BLaER1 treated with 17β-estradiol and CSF1 and Interleukin-3, amounts not matched to agents 10 nM and 100 nM (cell line): ENCODE results near the gene SCAMP4.

Experiments used
- H3K27ac ChIP-seq, 11 experiments: shearing (Covaris generic); formaldehyde crosslinking; 2 replicates each; pipeline ENCODE4 v1.8.1; 2022
- H3K27me3 ChIP-seq, 11 experiments: shearing (Covaris generic); formaldehyde crosslinking; 2 replicates each; pipeline ENCODE4 v1.8.1; 2022
- H3K36me3 ChIP-seq, 11 experiments: shearing (Covaris generic); formaldehyde crosslinking; 2 replicates each; pipeline ENCODE4 v1.8.1; 2022
- H3K4me1 ChIP-seq, 10 experiments: shearing (Covaris generic); formaldehyde crosslinking; 2 replicates each; pipeline ENCODE4 v1.8.1; 2022
- H3K4me2 ChIP-seq, 11 experiments: shearing (Covaris generic); formaldehyde crosslinking; 2 replicates each; pipeline ENCODE4 v1.8.1; 2022
- H3K4me3 ChIP-seq, 10 experiments: shearing (Covaris generic); formaldehyde crosslinking; 2 replicates each; pipeline ENCODE4 v1.8.1; 2022
- H3K9ac ChIP-seq, 11 experiments: shearing (Covaris generic); formaldehyde crosslinking; 2 replicates each; pipeline ENCODE4 v1.8.1; 2022
- H3K9me3 ChIP-seq, 11 experiments: shearing (Covaris generic); formaldehyde crosslinking; replicated peaks in 1 of 11; 2 replicates each; pipeline ENCODE4 v1.8.1; 2022
- H4K20me1 ChIP-seq, 11 experiments: shearing (Covaris generic); formaldehyde crosslinking; 2 replicates each; pipeline ENCODE4 v1.8.1; 2022
- Cebpa-rat ChIP-seq, 11 experiments: shearing (Covaris generic); IDR thresholded peaks; 2 replicates each; pipeline ENCODE4 v1.8.1; 2022

The SCAMP4 gene

DNA sequence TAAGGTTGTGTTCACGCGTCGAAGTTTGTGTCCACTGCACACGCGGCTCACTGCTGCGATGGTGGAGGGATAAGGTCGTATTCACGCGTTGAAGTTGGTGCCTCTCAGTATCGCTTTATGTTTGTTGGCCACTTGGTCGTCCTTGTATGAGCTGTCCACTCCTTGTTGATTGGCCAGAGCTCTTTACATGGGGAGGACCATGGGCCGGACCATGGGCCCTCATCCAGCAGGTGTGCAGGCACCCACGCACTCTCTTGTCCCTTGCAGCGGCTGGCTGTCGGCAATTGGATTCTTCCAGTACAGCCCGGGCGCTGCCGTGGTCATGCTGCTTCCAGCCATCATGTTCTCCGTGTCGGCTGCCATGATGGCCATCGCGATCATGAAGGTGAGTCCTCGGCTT is 17.6 kb downstream of the SCAMP4 start:
- Histone ChIP-seq H4K20me1 (peaks cover 0 to 45% (median 9%) of the 10 kb centered on the region in 11 experiments; a peak in 10 of 22 replicates), H3K4me1 (peaks cover 0 to 33% (median 22%) of the 10 kb centered on the region in 10 experiments; a peak in 16 of 20 replicates), H3K9me3 (no peaks in the 10 kb centered on the region), H3K9ac (0 out of 22 replicates have a peak overlapping the region, but pooled peaks of 1 of the 11 experiments have one; percentile 23), H3K36me3 (peaks cover 65 to 78% (median 75%) of the 10 kb centered on the region in 11 experiments), H3K4me2 (peak overlapping the region in 1 of 11 experiments; percentile 7; a peak in 1 of 22 replicates), H3K27ac (no peak overlapping the region), H3K4me3 (no peak overlapping the region), H3K27me3 (peaks cover 0 to 4% (median 3%) of the 10 kb centered on the region in 11 experiments; a peak in 16 of 22 replicates)
- no peak for TF ChIP-seq Cebpa-rat (IDR thresholded peaks at IDR 0.05)

- Histone ChIP-seq H3K9me3 (no peaks in the 10 kb centered on the region), H3K9ac (0 out of 22 replicates have a peak overlapping the region, but pooled peaks of 1 of the 11 experiments have one; percentile 23)
Measured at GRCh38 chr19:1923319-1923718, 18.1 kb downstream of the SCAMP4 start.

DNA sequence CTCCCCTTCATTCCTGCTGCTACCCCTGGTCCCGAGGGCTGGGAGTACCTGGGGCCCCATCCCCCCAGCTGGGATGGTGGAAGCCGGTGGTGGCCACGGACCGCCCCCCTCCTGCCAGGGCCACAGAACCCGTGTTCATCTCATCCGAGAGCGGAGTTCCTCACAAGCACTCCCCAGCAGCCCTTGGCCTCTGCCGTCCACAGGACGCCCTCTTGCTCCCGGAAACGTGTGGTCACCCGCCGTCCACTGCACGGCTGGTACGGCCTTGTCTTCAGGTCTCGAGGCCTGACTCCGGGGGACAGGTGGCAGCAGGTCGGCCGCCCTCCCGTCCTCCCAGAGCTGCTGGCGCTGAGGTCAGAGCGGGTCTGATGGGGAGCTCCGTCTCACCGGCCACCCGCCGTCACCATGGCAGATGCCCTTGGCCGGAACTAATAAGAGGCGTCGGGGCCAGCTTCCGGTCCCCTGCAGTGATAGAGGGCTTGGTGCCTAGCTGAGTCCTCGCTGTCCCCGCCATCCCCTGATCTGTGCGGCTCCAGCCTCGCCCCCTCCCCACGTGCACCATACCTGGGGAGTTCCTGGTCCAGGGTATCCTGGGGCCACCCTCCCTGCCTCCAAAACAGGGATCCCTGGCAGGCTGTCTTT is 19.2 kb downstream of the SCAMP4 start:
- Histone ChIP-seq H3K9ac (peak overlapping the region in 1 of 11 experiments; percentile 6; a peak in 2 of 22 replicates), H4K20me1 (peaks cover 0 to 38% (median 5%) of the 10 kb centered on the region in 11 experiments; a peak in 8 of 22 replicates), H3K36me3 (peaks cover 48 to 62% (median 59%) of the 10 kb centered on the region in 11 experiments), H3K4me3 (no peak overlapping the region), H3K27ac (peak overlapping the region in 1 of 11 experiments; percentile 25; a peak in 1 of 22 replicates), H3K27me3 (peaks cover 3 to 18% (median 18%) of the 10 kb centered on the region in 11 experiments; a peak in 21 of 22 replicates), H3K9me3 (no peaks in the 10 kb centered on the region), H3K4me2 (no peak overlapping the region), H3K4me1 (peaks cover 4 to 45% (median 32%) of the 10 kb centered on the region in 10 experiments; a peak in 18 of 20 replicates)
- TF ChIP-seq Cebpa-rat (IDR thresholded peaks at IDR 0.05), result no peak

More at GRCh38 chr19:1923319-1923718, 18.1 kb downstream of the SCAMP4 start:
- H3K27ac ChIP-seq, result no peak overlapping the region
- peaks cover 60 to 73% (median 70%) of the 10 kb centered on the region in 11 experiments for H3K36me3 ChIP-seq
- H3K4me2 ChIP-seq, result peak overlapping the region in 1 of 11 experiments; percentile 7; a peak in 1 of 22 replicates
- no peak for TF ChIP-seq Cebpa-rat (IDR thresholded peaks at IDR 0.05)
- peaks cover 0 to 40% (median 5%) of the 10 kb centered on the region in 11 experiments; a peak in 8 of 22 replicates for H4K20me1 ChIP-seq
- H3K4me3 ChIP-seq, result no peak overlapping the region
- H3K27me3 ChIP-seq, result peaks cover 1 to 9% (median 8%) of the 10 kb centered on the region in 11 experiments; a peak in 20 of 22 replicates
- peaks cover 0 to 36% (median 25%) of the 10 kb centered on the region in 10 experiments; a peak in 16 of 20 replicates for H3K4me1 ChIP-seq

GRCh38 chr19:1925544-1925943 is 20.3 kb downstream of the SCAMP4 start:
- H3K4me2 ChIP-seq, result peak overlapping the region in 9 of 11 experiments; percentile 9 to 41 (median 36); a peak in 12 of 22 replicates
- no peak overlapping the region for H3K27ac ChIP-seq
- no peak overlapping the region for H3K4me3 ChIP-seq
- H3K36me3 ChIP-seq, result peaks cover 37 to 51% (median 48%) of the 10 kb centered on the region in 11 experiments
- H3K9ac ChIP-seq, result peak overlapping the region in 1 of 11 experiments; percentile 35; a peak in 2 of 22 replicates
- H3K4me1 ChIP-seq, result peaks cover 10 to 56% (median 42%) of the 10 kb centered on the region in 10 experiments; a peak in 19 of 20 replicates
- no peak for TF ChIP-seq Cebpa-rat (IDR thresholded peaks at IDR 0.05)
- H3K9me3 ChIP-seq, result no peaks in the 10 kb centered on the region
- H3K27me3 ChIP-seq, result peaks cover 3 to 18% (median 18%) of the 10 kb centered on the region in 11 experiments; a peak in 21 of 22 replicates
- peaks cover 0 to 27% (median 6%) of the 10 kb centered on the region in 11 experiments; a peak in 8 of 22 replicates for H4K20me1 ChIP-seq

DNA sequence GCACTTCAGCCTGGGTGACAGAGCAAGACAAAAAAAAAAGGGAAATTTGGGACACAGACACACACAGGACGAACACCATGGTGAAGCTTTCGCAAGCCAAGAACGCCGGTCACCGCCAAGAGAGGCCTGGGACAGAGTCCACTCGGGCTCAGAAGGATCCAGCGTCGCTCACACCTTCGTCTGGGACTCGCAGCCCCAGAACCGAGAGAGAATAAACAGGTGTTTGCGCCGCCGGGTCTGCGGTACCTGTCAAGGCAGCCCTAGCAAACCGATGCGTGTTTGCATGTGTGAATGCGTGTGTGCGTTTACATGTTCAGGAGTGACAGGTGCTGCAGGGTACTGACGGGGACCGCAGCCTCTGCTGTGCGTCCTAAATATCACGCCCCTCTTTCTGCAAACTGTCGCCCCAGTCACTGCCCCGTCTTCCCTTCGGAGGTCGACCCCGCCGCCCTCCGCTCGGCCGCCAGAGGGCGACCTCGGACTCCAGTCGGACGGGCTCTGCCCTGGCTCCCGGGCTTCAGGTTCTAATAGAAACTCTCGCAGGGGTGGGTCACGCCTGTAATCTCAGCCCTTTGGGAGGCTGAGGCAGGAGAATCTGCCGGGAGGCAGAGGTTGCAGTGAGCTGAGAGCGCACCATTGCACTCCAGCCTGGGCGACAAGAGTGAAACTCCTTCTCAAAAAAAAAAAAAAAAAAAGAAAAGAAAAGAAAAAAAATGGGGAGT is 24.0 kb downstream of the SCAMP4 start:
- Histone ChIP-seq H3K9me3 (peaks cover 14 to 18% (median 15%) of the 10 kb centered on the region in 11 experiments; a peak in 21 of 22 replicates), H3K27me3 (peaks cover 3 to 18% (median 18%) of the 10 kb centered on the region in 11 experiments; a peak in 21 of 22 replicates), H3K9ac (peak overlapping the region in 9 of 11 experiments; percentile 8 to 71 (median 56); a peak in 18 of 22 replicates), H3K27ac (peak overlapping the region in 3 of 11 experiments; percentile 26 to 34 (median 33); a peak in 6 of 22 replicates), H3K4me2 (peak overlapping the region; percentile 78 to 98 (median 91)), H3K36me3 (peaks cover 7 to 15% (median 14%) of the 10 kb centered on the region in 11 experiments), H3K4me3 (peak overlapping the region in 9 of 10 experiments; percentile 6 to 63 (median 52); a peak in 13 of 20 replicates), H3K4me1 (peaks cover 19 to 71% (median 60%) of the 10 kb centered on the region in 10 experiments), H4K20me1 (peaks cover 0 to 11% (median 0%) of the 10 kb centered on the region in 11 experiments; a peak in 3 of 22 replicates)
- TF ChIP-seq Cebpa-rat (IDR thresholded peaks at IDR 0.05), result no peak

- no peak overlapping the region for H3K4me3 ChIP-seq
- peaks cover 19 to 61% (median 55%) of the 10 kb centered on the region in 10 experiments for H3K4me1 ChIP-seq
- H3K27me3 ChIP-seq, result peaks cover 3 to 18% (median 18%) of the 10 kb centered on the region in 11 experiments; a peak in 21 of 22 replicates
- TF ChIP-seq Cebpa-rat (IDR thresholded peaks at IDR 0.05), result no peak
- no peaks in the 10 kb centered on the region for H3K36me3 ChIP-seq
- H4K20me1 ChIP-seq, result peaks cover 0 to 11% (median 0%) of the 10 kb centered on the region in 11 experiments; a peak in 3 of 22 replicates
- no peak overlapping the region for H3K27ac ChIP-seq
- peaks cover 14 to 33% (median 26%) of the 10 kb centered on the region in 11 experiments; a peak in 21 of 22 replicates for H3K9me3 ChIP-seq
- no peak overlapping the region for H3K9ac ChIP-seq
- no peak overlapping the region for H3K4me2 ChIP-seq
Measured at GRCh38 chr19:1931445-1931844, 26.2 kb downstream of the SCAMP4 start.

- H3K27me3 ChIP-seq, result peaks cover 3 to 18% (median 18%) of the 10 kb centered on the region in 11 experiments; a peak in 21 of 22 replicates
- H3K27ac ChIP-seq, result no peak overlapping the region
- H3K9ac ChIP-seq, result no peak overlapping the region
- peaks cover 14 to 33% (median 26%) of the 10 kb centered on the region in 11 experiments; a peak in 21 of 22 replicates for H3K9me3 ChIP-seq
- H4K20me1 ChIP-seq, result peaks cover 0 to 11% (median 0%) of the 10 kb centered on the region in 11 experiments; a peak in 3 of 22 replicates
- peak overlapping the region in 3 of 11 experiments; percentile 47 to 64 (median 57); a peak in 2 of 22 replicates for H3K4me2 ChIP-seq
- TF ChIP-seq Cebpa-rat (IDR thresholded peaks at IDR 0.05), result no peak
- H3K4me1 ChIP-seq, result peaks cover 19 to 55% (median 46%) of the 10 kb centered on the region in 10 experiments
- no peaks in the 10 kb centered on the region for H3K36me3 ChIP-seq
- no peak overlapping the region for H3K4me3 ChIP-seq
Measured at GRCh38 chr19:1932395-1932794, 27.2 kb downstream of the SCAMP4 start.

DNA sequence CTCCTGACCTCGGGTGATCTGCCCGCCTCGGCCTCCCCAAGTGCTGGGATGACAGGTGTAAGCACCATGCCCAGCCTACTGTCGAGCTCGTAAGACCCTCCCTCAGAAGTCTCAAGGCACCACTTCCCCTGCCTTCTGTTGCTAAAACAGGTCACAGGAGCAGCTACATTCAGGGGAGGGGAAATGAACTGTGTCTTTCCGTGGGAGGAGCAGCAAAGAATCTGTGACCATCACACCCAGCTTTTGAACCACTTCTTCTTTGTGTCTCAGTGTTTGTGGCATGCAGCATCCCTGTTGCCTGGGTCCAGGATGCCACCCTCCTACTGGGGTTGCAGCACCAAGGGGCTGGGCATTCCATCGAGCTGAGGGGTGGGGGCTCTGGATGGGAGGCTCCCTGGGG is 28.0 kb downstream of the SCAMP4 start:
- Histone ChIP-seq H4K20me1 (peaks cover 0 to 10% (median 0%) of the 10 kb centered on the region in 11 experiments; a peak in 3 of 22 replicates), H3K9me3 (peaks cover 14 to 33% (median 26%) of the 10 kb centered on the region in 11 experiments; a peak in 21 of 22 replicates), H3K4me3 (no peak overlapping the region), H3K9ac (peak overlapping the region in 1 of 11 experiments; percentile 26; a peak in 1 of 22 replicates), H3K36me3 (no peaks in the 10 kb centered on the region), H3K4me1 (peaks cover 19 to 51% (median 38%) of the 10 kb centered on the region in 10 experiments), H3K4me2 (peak overlapping the region; percentile 18 to 76 (median 48)), H3K27me3 (peaks cover 3 to 11% (median 10%) of the 10 kb centered on the region in 11 experiments; a peak in 21 of 22 replicates), H3K27ac (no peak overlapping the region)
- no peak for TF ChIP-seq Cebpa-rat (IDR thresholded peaks at IDR 0.05)
